Measurements from ENCODE around the gene TTC27.

- TF ChIP-seq FOXM1 (IDR thresholded peaks at IDR 0.05; ENCODE audit: borderline replicate concordance) (no peak), L3MBTL2 (conservative IDR thresholded peaks at IDR 0.05) (no peak), FOXA1 (IDR thresholded peaks at IDR 0.05) (no peak), HDGF (IDR thresholded peaks at IDR 0.05; ENCODE audit: borderline replicate concordance) (no peak), SP1 (IDR thresholded peaks at IDR 0.05) (no peak), BHLHE40 (IDR thresholded peaks at IDR 0.05; ENCODE audit: borderline replicate concordance) (no peak)
Measured at GRCh38 chr2:32773448-32773808, 145.6 kb downstream of the TTC27 start.

All from HEK293T (cell line).